Peyer's patch (tissue), 4 donors: Measurements from ENCODE around the gene TNFSF8. TPM values are rescaled to one million over a fixed set of nuclear protein-coding genes. Genes with fewer than 3 reads are reported as not detected.
A peak's percentile ranks its signal among the peaks of the same experiment; 100 is the strongest.

Experiments
- DNase-seq, 3 donors: peaks; one replicate each; pipeline ENCODE4 v3.0.0-alpha.2; 2017 to 2019
- H3K27ac ChIP-seq, 4 donors: fragments of 200-600 bp; sonication (generic); one replicate each; pipeline ENCODE4 v1.5.1; 2016 to 2019
- H3K27me3 ChIP-seq, 2 donors: fragments of 200-600 bp; sonication (generic); one replicate each; pipeline ENCODE4 v1.5.1; 2019
- H3K36me3 ChIP-seq, 3 donors: fragments of 200-600 bp; sonication (generic); one replicate each; pipeline ENCODE4 v1.5.1; 2016 to 2019
- H3K4me1 ChIP-seq, 4 donors: fragments of 200-600 bp; sonication (generic); one replicate each; pipeline ENCODE4 v1.5.1; 2016 to 2019
- H3K4me3 ChIP-seq, 4 donors: fragments of 200-600 bp; sonication (generic); 1 replicate in 3 of 4; 2 replicates in 1 of 4; pipeline ENCODE4 v1.5.1; 2016 to 2019; ENCODE audit warnings: mild to moderate bottlenecking in 1 of 4
- H3K9me3 ChIP-seq, 4 donors: fragments of 200-600 bp; sonication (generic); one replicate each; pipeline ENCODE4 v1.5.1; 2016 to 2019; ENCODE audit warnings: mild to moderate bottlenecking in 1 of 4
- POLR2A ChIP-seq, 2 donors: fragments of 450-650 bp; IDR thresholded peaks; one replicate each; pipeline ENCODE4 v1.5.1; 2017; ENCODE audit warnings: antibody characterized with exemption in 2 of 2, mild to moderate bottlenecking in 2 of 2, moderate library complexity in 2 of 2
- total RNA-seq, 4 donors: library from RNA; depleted of rRNA; stranded (reverse); fragments of >200 nt; gene quantifications; one replicate each; pipeline ENCODE4 v1.1.0, GENCODE V29; 2016
- TF ChIP-seq, protein P1 (sequence below), 6 experiments: fragments of 450-650 bp in 4 of 6; fragments of 200-600 bp in 2 of 6; sonication (generic) in 1 of 6; IDR thresholded peaks; one replicate each; pipeline ENCODE4 v1.5.1; 2017 to 2019; ENCODE audit warnings: antibody characterized with exemption in 6 of 6, mild to moderate bottlenecking in 3 of 6, moderate library complexity in 1 of 6

TNFSF8 gene
- total RNA-seq, 4 donors from 2014 or later: 2.1 to 11.6 (median 4.7) TPM

DNA sequence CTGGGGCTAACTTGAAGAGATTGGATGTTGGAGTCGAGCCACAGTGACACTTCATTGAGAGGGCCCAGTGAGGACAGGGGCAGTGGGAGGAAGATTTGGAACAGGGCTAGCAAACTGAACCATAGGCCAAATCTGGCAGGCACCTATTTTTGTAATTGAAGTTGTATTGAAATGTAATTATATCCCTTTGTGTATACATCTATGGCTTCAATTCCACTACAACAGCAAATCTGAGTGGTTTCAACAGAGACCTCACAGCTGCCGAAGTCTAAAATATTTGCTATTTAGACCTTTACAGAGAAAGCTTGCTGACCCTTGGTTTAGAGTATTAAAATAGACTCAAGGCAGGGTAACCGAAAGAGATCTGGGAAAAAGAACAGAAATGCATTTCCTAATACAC lies 4.7 kb upstream of the TNFSF8 start:
- H3K36me3 ChIP-seq: no peaks in the 10 kb centered on the region
- DNase-seq: no peak
- H3K4me1 ChIP-seq: no peaks in the 10 kb centered on the region
- H3K27ac ChIP-seq: no peak overlapping the region
- H3K27me3 ChIP-seq: no peaks in the 10 kb centered on the region
- no peaks in the 10 kb centered on the region for H3K9me3 ChIP-seq
- H3K4me3 ChIP-seq: no peak overlapping the region
- no peak for TF ChIP-seq POLR2A (IDR thresholded peaks at IDR 0.05)
- TF ChIP-seq, protein P1, sequence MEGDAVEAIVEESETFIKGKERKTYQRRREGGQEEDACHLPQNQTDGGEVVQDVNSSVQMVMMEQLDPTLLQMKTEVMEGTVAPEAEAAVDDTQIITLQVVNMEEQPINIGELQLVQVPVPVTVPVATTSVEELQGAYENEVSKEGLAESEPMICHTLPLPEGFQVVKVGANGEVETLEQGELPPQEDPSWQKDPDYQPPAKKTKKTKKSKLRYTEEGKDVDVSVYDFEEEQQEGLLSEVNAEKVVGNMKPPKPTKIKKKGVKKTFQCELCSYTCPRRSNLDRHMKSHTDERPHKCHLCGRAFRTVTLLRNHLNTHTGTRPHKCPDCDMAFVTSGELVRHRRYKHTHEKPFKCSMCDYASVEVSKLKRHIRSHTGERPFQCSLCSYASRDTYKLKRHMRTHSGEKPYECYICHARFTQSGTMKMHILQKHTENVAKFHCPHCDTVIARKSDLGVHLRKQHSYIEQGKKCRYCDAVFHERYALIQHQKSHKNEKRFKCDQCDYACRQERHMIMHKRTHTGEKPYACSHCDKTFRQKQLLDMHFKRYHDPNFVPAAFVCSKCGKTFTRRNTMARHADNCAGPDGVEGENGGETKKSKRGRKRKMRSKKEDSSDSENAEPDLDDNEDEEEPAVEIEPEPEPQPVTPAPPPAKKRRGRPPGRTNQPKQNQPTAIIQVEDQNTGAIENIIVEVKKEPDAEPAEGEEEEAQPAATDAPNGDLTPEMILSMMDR (IDR thresholded peaks at IDR 0.05): no peak

DNA sequence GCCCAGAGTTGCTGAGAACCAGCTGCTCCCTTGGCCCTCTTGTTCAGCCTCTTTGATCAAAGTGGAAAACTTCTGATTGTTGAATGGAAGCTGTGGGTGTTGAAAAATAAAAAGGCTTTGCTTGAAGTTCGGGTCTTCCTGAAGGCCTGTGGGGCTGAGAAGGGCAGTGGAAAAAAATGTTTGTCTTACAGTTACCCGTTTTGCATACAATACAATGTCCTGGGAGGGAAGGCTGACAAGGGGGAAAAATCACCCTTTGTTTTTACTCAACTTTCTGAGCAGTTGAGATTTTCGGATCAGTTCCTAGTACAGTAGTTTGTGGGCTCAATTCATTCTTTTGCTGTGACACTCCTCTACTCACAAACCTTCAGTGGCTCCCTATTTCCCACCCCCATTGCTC lies 2.1 kb upstream of the TNFSF8 start:
- Histone ChIP-seq H3K27ac (no peak overlapping the region), H3K4me1 (no peaks in the 10 kb centered on the region), H3K27me3 (no peaks in the 10 kb centered on the region), H3K36me3 (no peaks in the 10 kb centered on the region), H3K9me3 (no peaks in the 10 kb centered on the region), H3K4me3 (no peak overlapping the region)
- TF ChIP-seq, protein P1 (IDR thresholded peaks at IDR 0.05): no peak
- TF ChIP-seq POLR2A (IDR thresholded peaks at IDR 0.05): no peak
- no peak for DNase-seq

DNA sequence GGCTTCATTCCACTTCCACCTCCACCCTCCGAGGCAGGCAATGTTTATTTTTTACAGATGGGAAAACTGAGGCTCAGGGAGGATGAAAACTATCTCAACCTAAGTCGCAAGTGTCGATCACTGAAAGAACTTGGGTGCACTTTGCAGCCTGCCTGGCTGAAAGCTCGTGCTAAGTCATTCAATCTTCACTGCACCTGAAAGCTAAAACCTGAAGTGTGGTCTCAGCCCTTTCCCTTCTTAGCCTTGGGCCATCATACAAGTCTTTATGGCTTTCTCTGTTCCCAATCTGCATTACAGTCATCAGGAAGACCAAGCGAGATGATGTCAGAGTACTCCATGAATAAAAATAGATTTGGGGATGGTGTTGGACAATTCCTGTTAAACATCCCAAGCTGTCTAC lies 1.0 kb upstream of the TNFSF8 start:
- Histone ChIP-seq H3K4me3 (no peak overlapping the region), H3K27ac (peak overlapping the region in 1 of 4 donors; percentile 84), H3K36me3 (no peaks in the 10 kb centered on the region), H3K9me3 (no peaks in the 10 kb centered on the region), H3K4me1 (no peaks in the 10 kb centered on the region), H3K27me3 (no peaks in the 10 kb centered on the region)
- TF ChIP-seq POLR2A (IDR thresholded peaks at IDR 0.05): no peak
- TF ChIP-seq, protein P1 (IDR thresholded peaks at IDR 0.05): no peak
- DNase-seq: no peak

DNA sequence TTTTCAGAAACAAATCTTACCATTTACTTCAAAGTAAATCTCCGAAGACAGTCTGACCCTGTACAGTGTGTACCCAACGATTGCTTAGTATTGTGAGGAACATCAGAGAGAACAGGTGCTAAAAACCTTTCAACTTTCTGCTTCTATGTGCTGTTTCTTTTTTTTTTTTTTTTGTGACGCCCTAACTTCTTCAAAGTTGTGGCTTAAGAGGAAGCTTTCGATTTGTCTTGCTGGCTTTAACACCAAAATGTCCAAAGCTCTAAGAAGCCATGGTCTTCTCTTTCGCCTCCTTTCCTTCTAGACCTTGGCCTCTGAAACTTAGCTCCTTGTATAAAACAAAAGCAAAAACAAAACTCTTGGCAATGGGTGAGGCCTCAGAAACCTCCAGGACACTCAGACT lies 1.2 kb downstream of the TNFSF8 start:
- Histone ChIP-seq H3K9me3 (no peaks in the 10 kb centered on the region), H3K4me3 (peak overlapping the region; percentile 23 to 53 (median 38)), H3K27me3 (no peaks in the 10 kb centered on the region), H3K36me3 (no peaks in the 10 kb centered on the region), H3K4me1 (no peaks in the 10 kb centered on the region), H3K27ac (peak overlapping the region; percentile 69 to 84 (median 72))
- TF ChIP-seq, protein P1 (IDR thresholded peaks at IDR 0.05): no peak
- peak in 1 of 2 donors; percentile 46 for TF ChIP-seq POLR2A (IDR thresholded peaks at IDR 0.05)
- peak in 1 of 3 donors; percentile 57 for DNase-seq

DNA sequence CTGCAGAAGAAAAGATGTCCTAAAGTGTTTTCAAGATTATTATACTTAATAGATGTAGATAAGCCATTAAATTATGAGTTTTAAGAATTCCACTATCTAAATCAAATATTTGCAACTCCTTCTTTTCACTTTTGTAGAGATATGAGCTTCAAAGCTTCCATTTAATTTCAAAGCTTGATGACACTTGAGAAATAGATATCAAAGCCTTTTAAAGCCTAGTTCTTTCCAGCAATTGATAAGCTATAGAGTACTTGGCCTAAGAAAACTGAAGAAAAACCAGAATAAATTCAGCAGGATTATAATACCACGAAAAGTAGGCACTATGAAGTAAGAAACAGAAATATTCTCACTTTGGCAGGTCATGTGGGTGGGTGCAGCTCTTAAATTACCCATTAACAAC lies 1.7 kb downstream of the TNFSF8 start:
- H3K36me3 ChIP-seq: no peaks in the 10 kb centered on the region
- H3K4me3 ChIP-seq: peak overlapping the region; percentile 11 to 32 (median 28)
- DNase-seq: no peak
- no peaks in the 10 kb centered on the region for H3K4me1 ChIP-seq
- TF ChIP-seq, protein P1 (IDR thresholded peaks at IDR 0.05): no peak
- no peak for TF ChIP-seq POLR2A (IDR thresholded peaks at IDR 0.05)
- no peaks in the 10 kb centered on the region for H3K27me3 ChIP-seq
- no peaks in the 10 kb centered on the region for H3K9me3 ChIP-seq
- H3K27ac ChIP-seq: peak overlapping the region; percentile 69 to 84 (median 72)

DNA sequence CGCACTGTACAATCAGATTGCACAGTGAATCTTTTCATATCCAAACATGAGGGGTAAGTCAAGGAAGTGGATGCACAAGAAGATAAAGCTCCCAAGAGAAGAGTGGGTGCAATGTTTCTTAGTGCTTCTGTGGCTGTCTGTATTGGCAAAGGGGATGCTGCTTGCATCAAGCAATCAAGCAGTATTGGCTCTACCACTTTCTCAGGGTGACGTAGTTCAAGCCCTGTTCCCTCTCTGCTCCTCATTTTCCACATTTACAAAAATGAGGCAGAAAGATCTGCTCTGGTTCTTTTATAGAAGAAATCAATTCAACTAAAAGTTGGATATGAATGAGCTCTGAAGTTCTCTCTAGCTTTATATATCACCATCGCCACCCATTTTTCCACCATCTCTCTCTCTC lies 2.3 kb downstream of the TNFSF8 start:
- Histone ChIP-seq H3K36me3 (no peaks in the 10 kb centered on the region), H3K27me3 (no peaks in the 10 kb centered on the region), H3K4me3 (peak overlapping the region; percentile 11 to 32 (median 28)), H3K4me1 (no peaks in the 10 kb centered on the region), H3K27ac (peak overlapping the region; percentile 69 to 84 (median 72)), H3K9me3 (no peaks in the 10 kb centered on the region)
- DNase-seq: no peak
- TF ChIP-seq, protein P1 (IDR thresholded peaks at IDR 0.05): no peak
- no peak for TF ChIP-seq POLR2A (IDR thresholded peaks at IDR 0.05)
